GM21390 (cell line): ENCODE data around the gene MCIDAS.

ENCODE experiments used
- ATAC-seq: cut with Tn5 transposase; IDR thresholded peaks from one replicate; pipeline ENCODE4 v1.9.1; 2021; ENCODE audit not compliant: unreplicated experiment

Gene MCIDAS

DNA sequence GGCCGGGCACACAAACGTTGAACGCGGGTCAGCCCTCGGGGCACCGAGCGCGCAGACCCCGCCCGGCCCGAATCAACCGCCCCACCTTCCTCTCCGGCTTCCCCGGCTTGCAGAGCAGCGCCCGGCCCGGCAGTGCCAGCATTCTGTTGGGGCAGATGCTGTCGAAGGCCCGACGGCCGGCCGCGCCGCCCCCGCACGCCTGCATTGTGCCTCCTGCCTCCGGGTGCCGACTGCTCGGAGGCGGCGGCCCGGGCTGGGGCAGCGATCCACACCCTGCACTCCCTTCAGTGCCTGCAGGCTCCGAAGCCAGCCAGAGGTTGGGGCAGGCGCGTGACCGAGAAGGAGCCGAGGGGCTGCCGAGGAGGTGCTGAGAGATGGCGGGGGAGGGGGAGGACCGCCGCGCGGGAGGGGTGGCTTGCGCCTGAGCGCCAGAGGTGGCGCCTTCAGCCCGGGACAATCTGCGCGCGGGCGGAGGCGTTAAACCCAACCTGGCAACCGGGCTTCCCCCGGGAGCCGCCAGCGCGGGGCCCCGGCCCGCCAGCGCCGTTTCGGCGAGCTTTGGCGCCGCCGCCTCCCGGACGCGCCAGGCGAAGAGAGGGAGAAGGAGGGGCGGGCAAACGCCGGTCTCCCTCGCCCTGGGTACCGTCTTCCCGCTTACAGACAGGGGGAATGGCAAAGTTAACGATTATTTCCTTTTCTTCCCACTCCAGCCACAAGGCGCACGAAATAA, at the start of gene MCIDAS:
MCIDAS (minus strand) TSS at position 382 of the 730 bp plus-strand sequence; CDS start at position 205, 177 bp downstream.
- ATAC-seq, result peak; percentile 47

DNA sequence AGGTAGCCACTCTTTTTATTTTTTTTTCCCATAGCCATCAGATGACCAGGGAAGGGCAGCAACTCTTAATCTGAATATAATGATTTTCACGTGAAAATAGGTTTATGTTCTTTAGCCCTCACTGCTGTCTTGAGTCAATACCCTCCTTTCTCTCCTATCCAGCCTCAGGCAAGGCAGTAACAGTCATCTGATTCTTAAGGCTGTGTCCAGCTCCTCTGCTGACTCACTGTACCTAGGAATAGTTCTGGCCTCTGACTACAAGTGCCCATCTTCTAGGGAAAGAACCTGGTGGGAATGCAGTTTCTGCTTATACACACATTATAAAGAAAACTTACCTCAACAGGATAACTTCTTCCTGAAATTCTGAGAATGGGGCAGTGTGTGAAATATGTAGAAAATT, 49.7 kb upstream of the MCIDAS start:
- no peak for ATAC-seq

DNA sequence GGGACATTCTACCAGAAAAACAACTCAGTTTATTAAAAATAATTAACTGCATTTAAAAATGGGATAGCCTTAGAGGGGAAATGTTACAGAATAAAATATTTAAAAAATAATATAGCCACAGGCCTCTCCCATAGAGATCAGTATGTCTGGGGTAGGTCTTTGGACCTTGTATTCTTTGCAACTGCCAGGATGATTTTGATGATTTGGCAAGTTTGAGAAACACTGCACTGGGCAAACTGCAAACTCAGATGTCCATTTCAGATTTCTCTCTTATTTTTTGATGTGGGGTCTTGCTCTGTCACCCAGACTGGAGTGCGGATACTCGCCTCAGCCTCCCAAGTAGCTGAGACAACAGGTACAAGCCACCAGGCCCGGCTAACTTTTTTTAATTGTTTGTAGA, 31.2 kb upstream of the MCIDAS start:
- ATAC-seq, result no peak

DNA sequence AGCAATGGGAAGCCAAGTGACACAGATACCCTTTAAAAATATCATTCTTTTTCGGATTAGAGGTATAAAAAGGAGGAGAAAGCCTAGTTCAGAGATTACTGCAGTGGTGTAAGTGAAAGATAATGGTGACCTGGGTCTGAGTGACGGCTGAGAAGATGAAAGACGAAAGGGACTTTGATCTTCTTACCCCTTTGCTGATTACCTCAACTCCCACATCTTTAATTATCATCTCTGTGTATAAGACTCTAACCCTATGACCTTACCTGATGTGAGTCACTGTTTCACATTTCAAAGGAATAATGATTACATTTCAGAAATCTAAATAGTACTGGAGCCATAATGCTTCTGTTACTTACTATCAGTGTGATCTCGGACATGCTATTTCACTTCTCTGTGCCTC, 27.7 kb upstream of the MCIDAS start:
- ATAC-seq, result no peak

DNA sequence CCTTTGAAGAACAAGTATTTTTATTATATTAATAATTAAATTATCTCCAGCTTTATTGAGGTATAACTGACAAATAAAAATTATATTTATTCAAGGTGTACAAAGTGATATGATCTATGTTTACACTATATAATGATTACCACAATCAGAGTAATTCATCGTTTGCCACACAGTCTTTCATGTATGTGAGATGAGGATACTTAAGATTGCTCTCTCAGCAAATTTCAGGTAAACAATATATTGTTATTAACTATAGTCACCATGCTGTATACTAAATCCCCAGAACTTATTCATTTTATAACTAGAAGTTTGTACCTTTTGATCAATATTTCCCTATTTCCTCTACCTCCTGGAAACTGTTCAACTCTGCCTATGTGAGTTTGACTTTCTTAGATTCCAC, 22.9 kb upstream of the MCIDAS start:
- ATAC-seq, result no peak

DNA sequence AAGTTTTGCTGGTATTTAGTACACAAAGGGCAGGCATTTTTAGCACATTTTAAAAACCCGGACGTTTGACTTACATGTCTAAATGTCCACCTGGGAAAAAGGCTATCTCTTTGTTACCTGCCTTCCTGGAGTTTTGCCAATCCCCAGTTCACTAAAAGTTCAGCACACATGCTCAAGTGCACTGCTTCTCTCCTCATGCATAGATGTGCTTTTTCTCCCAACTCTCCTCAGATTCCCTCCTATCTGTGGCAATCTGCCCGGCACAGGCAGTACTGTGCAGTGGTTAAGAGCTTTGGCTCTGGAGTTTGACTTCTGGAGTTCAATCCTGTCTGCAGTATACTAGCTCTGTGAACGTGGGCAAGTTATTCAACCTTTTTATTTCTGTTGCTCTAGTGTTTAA, 14.6 kb upstream of the MCIDAS start:
- no peak for ATAC-seq

DNA sequence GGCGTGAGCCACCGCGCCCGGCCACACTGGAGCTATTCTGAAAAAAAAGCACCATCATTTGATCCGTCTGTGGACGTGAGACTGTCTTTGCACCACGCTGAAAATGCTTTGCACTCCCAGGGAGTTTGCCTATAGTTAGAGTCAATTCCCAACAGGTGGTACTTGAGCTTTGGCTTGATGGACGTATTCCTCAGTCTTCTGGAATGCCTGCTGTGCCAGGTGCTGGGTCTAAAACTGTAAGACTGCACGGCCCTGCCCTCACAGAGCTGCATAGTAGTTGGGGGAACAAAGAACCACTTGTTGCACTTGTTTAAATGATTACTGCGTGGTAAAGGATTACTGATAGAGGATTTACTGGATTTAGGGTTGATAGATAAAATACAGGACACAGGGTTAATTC, 9.7 kb upstream of the MCIDAS start:
- no peak for ATAC-seq

DNA sequence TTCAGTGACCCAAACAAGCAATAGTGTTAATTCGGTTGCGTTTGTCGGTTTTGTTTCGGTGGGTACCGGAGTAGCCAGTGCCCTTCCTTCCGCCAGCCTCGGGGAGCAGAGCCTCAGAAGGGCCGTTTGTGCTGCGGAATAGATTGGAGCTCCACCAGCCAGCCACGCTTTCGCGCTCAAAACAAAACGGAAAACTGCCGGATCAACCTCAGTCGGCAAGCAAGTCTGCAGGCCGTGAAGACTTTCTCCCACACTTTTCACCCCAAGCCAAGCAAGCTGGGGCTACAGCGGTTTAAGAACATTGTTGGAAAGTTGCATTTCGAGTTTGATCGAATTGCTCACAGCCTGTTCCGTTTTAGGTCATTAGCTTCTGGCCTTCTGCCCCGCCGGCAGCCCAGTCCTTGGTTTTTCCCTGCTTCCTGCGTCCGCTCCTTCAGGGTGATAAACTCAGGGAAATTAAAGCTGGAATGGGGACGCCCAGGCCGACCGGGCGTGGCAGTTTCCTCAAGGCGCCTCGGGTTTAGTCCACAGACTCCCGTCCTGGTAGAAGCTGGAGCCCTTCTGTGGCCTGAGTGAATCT, 7.1 kb upstream of the MCIDAS start:
- no peak for ATAC-seq

DNA sequence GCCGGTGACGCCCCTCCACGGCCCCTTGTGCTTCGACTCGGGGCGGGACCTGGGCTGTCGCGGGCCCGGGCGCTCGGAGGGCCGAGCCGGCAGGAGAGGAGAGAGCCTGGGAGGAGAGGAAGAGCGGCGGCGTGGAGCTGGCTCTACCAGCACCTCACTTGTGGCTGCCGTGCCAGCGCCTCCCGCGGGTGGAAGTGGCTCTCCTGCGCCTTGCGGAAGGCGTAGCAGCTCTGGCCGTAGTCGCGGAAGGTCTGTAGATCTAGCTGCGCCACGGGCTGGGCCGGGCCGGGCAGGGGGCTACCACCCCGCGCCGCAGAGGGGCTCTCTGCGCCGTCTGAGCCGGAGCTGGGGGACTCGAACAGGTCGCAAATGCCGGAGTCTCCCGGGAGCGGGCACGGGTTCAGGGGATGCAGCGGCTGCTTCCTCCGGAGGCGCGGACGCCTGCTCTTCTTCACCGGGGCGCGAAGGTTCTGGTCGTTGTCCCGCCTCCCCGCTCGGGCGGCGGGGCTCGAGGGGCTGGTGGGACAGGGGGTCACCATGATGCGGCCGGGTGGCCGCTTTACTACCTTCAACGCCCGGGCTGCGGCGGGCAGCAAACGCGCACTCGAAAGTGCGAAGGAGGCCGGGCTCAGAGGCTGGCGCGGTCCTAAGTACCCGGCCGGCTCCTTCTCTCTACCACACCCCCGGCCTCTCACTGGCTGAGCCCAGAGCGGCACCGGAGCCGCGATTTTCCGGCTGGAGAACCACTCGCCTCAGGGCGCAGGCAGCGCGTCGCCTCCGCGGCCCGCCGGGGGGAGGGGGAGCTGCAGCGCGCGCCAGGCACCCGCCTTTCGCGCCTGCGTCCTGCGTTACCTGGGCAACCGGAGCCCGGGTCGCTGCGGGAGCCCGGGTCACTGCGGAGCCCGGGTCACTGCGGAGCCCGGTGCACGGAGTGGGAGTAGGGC, 6.1 kb upstream of the MCIDAS start, which contains the start of gene CCNO:
CCNO (minus strand) TSS at position 624 of the 944 bp plus-strand sequence; CDS start at position 539, 85 bp downstream.
- peak; percentile 63 for ATAC-seq

DNA sequence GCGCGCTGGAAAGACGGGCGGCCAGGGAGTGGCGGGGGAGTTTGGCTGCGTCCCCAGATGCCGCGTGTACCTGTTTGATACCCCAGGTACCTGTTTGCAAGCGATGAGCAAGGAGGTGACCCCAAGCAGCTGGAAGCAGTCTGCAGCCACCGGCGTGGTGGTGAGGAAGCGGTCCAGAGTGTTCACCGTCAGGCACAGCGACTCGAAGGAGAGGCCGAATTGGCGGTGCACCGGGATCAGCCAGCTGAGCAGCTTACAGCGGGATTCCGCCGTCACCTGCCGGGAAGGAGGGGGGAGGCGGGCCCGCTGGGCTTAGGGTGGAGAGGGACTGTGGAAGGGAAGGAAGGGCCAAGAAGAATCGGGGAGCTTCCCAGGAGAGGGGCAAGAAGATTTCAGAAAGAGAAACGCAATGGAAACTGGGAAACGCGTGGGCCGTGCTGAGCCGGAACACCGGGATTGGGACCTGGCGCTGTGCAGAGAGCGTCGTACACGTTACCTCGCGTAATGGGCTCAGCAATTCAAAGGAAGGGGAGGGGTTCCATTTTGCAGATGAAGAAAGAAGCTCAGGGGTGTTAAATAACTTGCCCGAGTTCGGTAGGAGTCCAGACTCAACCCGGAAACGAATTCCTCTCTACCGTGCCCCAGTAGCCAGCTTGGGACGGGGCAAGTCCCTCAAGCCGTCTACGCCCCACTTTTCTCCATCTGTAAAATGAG, 5.3 kb upstream of the MCIDAS start:
- ATAC-seq, result no peak

DNA sequence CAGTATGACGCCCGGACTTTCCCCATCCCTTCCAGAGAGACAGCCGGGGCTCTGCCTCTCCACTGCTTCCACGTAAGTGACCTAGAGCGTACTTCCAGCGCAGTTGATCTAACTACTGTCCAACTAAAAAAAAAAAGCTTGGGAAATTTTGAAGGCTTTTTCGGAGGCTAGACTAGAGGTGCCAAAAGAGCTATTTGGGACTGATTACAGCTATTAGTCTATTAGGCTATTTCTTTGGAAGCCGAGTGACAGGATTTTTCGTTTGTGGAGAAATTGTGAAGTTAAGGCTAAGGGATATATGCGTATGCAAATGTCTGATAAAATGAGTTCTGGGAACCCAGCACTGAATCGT, 4.8 kb upstream of the MCIDAS start:
- ATAC-seq, result no peak

DNA sequence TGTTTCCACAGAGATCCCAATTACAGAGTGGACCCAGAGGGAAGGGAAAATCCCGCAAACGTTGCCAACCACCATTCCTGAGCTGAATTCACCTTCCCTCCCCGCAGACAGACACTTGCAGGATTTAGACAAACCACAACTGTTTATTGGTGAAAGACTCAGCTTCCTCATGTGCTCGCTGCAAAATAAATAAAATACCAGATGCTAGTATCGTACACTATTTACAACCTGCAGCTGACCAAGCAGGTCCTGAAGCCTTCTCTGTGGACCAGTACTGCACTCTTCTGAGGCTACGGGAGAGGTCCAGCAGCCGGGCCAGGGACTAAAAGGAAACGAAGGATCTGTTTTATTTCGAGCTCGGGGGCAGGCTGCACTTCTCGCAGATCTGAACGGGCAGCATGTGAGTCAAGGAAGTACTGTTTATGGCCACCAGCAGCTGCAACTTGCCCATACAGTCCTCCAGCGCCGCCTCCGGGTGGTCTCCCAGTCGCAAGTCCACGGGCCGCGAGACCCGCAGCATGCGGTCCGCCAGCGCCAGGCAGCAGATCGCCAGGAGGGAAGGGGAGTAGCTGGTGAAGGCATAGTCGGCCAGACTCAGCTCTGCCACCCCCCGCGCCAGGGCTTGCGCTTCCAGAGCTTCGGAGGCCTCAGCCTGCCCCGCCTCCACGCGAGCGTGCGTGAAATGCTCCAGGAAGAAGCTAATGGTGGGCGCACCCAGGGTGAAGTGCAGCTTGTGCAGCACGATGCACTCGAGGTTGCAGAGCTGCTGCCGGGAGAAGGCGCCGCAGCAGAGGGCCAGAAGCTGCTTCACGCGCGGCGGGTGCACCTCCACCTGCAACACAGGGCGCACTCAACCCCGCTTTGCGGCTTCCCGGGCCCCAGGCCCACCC, 4.2 kb upstream of the MCIDAS start:
- no peak for ATAC-seq

DNA sequence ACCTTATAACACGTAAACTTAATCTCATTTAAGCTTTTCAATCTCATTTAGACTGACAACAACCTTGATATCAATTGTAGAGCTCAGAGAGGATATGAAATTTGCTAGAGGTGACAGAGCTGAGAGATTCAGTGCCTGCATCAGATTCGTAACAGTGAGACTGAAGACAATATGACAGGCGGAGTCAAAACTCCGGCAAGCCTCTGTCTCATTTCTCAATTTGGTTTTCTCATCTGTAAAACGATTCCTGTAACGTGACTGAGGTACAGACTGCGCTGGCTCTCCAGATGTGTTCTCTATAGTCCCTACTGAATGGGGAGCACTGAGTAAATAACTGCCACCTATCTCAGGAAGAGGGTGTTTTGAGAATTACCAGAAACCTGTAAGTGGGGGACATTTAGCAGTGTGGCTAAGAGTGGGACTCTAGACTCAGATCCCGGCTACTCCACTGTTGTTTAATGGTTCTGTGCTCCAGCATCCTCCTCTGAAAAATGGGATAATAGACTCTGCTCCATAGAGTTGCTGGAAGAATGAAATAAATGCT, 3.0 kb upstream of the MCIDAS start:
- ATAC-seq, result no peak

DNA sequence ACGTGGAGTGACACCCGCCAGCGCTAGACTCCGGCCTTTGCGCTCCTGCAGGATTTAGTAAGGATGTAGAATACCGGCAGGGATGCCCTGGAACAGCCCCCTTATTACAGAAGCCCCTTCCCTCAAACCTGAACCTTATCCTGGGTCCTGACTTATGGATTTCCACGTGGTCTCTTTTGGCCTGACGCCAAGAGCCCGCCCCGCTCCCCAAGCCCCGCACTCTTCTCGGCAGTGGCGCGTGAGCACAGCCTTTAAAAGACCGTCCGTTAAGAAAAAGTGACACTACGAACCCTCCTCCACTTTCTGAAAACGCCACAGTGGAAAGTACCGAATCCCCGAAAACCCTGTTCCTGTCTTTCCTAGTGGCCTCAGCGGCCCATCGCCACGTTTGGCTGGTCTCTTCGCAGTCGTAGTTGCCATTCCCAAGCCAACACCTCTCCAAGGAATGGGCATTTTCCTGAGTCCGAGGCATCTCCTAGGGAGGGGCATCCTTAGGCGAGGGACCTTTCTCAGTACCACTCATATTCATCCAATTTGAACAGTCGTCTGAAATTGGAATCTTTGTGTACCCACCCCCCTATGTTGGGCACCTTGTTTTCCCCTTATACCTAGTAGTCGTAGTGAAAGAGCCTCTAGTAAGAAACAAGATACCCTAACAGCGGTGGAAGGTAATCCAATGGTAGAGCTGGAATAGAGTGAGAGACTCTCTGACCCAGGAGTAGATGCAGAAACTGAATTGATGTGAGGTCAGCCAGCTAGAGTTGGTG, 732 bp upstream of the MCIDAS start:
- ATAC-seq, result no peak

DNA sequence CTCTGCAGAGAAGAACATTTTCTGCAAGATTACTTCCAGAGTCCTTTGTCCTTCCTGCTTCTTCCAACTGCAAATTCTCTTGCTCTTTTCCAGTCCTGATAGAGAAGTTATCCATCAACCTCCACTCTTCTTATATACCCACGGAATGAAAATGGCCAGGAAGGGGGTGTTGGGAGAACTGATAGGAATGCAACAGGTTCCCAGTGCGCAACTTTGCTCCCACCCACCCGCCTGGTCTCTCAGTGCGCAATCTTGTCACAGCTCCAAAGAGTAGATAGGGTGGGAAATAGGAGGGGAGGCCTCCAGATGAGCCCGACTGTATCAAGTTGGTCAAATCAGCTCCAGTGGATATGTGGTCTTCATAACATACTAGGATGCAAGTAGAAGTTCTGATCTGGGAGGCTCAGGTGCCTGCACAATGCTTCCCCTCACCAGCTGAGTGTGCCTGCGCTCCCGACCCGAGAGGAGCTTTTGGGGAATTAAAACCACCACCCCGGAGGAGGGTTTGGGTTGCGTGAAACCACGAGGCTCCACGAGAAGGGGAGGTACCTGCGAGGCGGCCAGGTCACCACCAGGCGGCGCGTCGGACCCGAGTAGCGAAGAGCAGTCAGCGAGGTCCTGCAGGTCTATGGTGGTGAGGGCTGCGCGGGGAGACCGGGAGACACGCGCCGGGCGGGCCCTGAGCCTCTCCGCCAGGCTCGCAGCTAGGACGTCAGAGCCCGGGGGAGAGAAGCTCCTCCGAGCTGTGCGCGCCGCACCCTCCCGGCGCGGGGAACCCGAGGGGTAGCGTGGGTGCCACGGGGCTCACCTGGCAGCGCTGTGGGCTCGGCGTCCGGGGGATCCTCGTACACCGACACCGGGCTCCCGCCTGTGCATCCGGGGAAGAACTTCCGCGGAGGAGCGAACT, 835 bp downstream of the MCIDAS start:
- peak; percentile 61 for ATAC-seq

DNA sequence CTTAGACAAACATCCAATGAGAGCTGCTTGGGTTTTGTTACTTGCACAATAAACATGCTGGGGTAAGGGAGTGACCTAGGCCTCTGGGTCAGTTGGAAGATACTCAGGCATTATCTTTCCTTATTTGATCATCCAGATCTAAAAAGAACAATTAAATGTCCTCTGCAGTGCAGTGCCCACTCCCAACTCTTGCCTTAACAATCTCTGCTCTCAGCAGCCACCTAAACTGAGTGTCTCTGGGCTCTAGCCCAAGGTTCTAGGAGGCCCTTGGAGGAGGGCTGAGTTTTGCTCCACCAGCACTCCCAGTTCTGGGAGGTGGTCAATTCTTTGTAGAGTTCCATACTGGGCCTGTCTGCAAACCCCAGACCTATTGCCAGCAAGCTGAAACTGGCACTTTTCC, 1.8 kb downstream of the MCIDAS start:
- ATAC-seq, result no peak

DNA sequence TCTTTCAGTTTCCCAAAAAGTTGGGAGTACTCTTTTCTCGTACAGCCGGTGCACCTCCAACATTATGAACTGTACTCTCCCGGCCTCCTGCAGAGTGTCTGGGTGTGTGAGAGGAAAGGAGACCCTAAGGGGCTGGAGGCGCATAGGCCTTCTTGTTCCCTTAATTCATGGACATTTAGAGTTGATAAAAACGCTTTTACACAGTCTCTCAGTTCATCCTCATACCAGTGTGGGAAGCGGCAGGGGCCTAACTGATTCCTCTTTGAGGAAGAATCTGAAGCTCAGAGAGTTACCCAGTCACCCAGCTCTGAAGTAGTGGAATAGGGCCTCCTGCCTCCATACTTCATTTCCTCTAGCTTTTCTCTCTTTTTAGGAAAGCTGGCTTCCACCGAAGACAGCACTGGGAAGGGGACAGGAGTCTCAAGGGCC, 3.3 kb downstream of the MCIDAS start:
- no peak for ATAC-seq
